ENCODE results near the gene PIKFYVE. TPM values are rescaled to one million over a fixed set of nuclear protein-coding genes. Genes with fewer than 3 reads are reported as not detected.

The PIKFYVE gene
- total and polyA plus RNA-seq, 2 of the 8 experiments (the other 6 are each of a cell fraction or from before 2014, with no cell fraction given) = 8.8 to 33.5 TPM

GRCh38 chr2:208359632-208359986, 93.6 kb downstream of the PIKFYVE start:
- no peak overlapping the region for H3K4me3 ChIP-seq (ENCODE audit: extremely low read depth in 1 of 4, insufficient read depth in 2 of 4, low read depth in 3 of 4, low read length in 4 of 4)
- no peaks in the 10 kb centered on the region for H3K79me2 ChIP-seq (ENCODE audit: control insufficient read depth in 1 of 2, insufficient read depth in 2 of 2, low read length in 2 of 2)
- H3K79me1 ChIP-seq (ENCODE audit: low read depth, low read length) = no peaks in the 10 kb centered on the region
- no peak overlapping the region for H4K5ac ChIP-seq (ENCODE audit: insufficient read length, low read depth, low read length)
- TF ChIP-seq POLR2A (IDR thresholded peaks at IDR 0.05; ENCODE audit: control extremely low read depth in 1 of 2, low read depth in 2 of 2, low read length in 2 of 2) (0 out of 3 replicates have a peak, but pooled peaks of 1 of the 2 experiments have one; percentile 7), ZNF274 (IDR thresholded peaks at IDR 0.05; ENCODE audit: borderline replicate concordance, extremely low read depth, low read length) (no peak)
- TF ChIP-seq, protein P1, sequence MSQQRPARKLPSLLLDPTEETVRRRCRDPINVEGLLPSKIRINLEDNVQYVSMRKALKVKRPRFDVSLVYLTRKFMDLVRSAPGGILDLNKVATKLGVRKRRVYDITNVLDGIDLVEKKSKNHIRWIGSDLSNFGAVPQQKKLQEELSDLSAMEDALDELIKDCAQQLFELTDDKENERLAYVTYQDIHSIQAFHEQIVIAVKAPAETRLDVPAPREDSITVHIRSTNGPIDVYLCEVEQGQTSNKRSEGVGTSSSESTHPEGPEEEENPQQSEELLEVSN (IDR thresholded peaks at IDR 0.05) = 0 out of 2 replicates have a peak, but pooled peaks have one; percentile 9
- no peak overlapping the region for H3K4ac ChIP-seq (replicated peaks; ENCODE audit: insufficient read length, low read depth, low read length)
- no peak overlapping the region for H3K9ac ChIP-seq (replicated peaks in 1 of 4; ENCODE audit: extremely low read depth in 1 of 4, low read depth in 3 of 4, low read length in 3 of 4)
- 88% methylated on average over 14 of the region's 17 CpGs; no CpG with 5 or more reads in 1 of the 2 experiments for WGBS, 2 experiments (ENCODE audit: extremely low coverage in 1 of 2, insufficient coverage in 1 of 2, insufficient read length in 1 of 2, insufficient replicate concordance in 2 of 2, low coverage in 1 of 2, low lambda C conversion rate in 2 of 2, missing lambda C conversion rate in 1 of 2)
- H2BK20ac ChIP-seq (ENCODE audit: low read length) = no peak overlapping the region
- no peak overlapping the region for H4K8ac ChIP-seq (ENCODE audit: extremely low read depth, insufficient read depth, low read length)
- FAIRE-seq (no peak), DNase-seq (ENCODE audit: low read depth in 1 of 2, low spot score in 2 of 2) (peak in 1 of 2 experiments; percentile 54)
- H3K9me3 ChIP-seq (ENCODE audit: insufficient read depth in 2 of 2, low read depth in 1 of 2, low read length in 1 of 2) = peaks cover 3% of the 10 kb centered on the region in 2 experiments; a peak in 2 of 4 replicates
- H3K18ac ChIP-seq (ENCODE audit: extremely low read depth, low read length) = no peak overlapping the region
- H2BK15ac ChIP-seq (ENCODE audit: low read length) = no peak overlapping the region
- H2BK120ac ChIP-seq (replicated peaks; ENCODE audit: low read depth, low read length) = no peak overlapping the region
- H3K4me1 ChIP-seq (replicated peaks in 1 of 4; ENCODE audit: control insufficient read depth in 3 of 4, insufficient read depth in 4 of 4, low read length in 3 of 4) = no peaks in the 10 kb centered on the region; a peak in 1 of 7 replicates
- no peak overlapping the region for H3K56ac ChIP-seq (replicated peaks; ENCODE audit: insufficient read length, low read depth, low read length)
- H2AK5ac ChIP-seq (ENCODE audit: low read depth, low read length) = no peak overlapping the region
- no peak overlapping the region for H4K91ac ChIP-seq (replicated peaks; ENCODE audit: insufficient read length, low read length)
- H3K36me3 ChIP-seq (ENCODE audit: control insufficient read depth in 2 of 4, insufficient read depth in 4 of 4, low read length in 3 of 4) = peaks cover 4 to 20% (median 7%) of the 10 kb centered on the region in 4 experiments
- no peak overlapping the region for H2AFZ ChIP-seq (ENCODE audit: low read length)
- ChIA-PET POLR2A (ENCODE audit: partially characterized antibody) (no interaction called here), CTCF (ENCODE audit: partially characterized antibody) (no interaction called here)
- no peaks in the 10 kb centered on the region for H3K27me3 ChIP-seq (replicated peaks in 1 of 4; ENCODE audit: control insufficient read depth in 3 of 4, extremely low read depth in 1 of 4, insufficient read depth in 3 of 4, low read length in 3 of 4)
- no peaks in the 10 kb centered on the region for H4K20me1 ChIP-seq (replicated peaks in 1 of 2; ENCODE audit: control insufficient read depth in 1 of 2, insufficient read depth in 2 of 2, low read length in 2 of 2)
- H3K23me2 ChIP-seq (ENCODE audit: low read depth, low read length) = no peaks in the 10 kb centered on the region
- no peak overlapping the region for H3K23ac ChIP-seq (ENCODE audit: insufficient read length)
- no peak overlapping the region for H3K4me2 ChIP-seq (ENCODE audit: insufficient read depth in 1 of 2, low read depth in 2 of 2, low read length in 2 of 2)
- no peak overlapping the region for H2BK12ac ChIP-seq (ENCODE audit: low read depth, low read length)
- H2BK5ac ChIP-seq (ENCODE audit: low read depth, low read length) = no peak overlapping the region
- no peak overlapping the region for H3K27ac ChIP-seq (ENCODE audit: low read depth, low read length)
- H3K14ac ChIP-seq (ENCODE audit: insufficient read length) = no peak overlapping the region
